HepG2 (cell line): ENCODE data around the gene GALNT10. TPM values are rescaled to one million over a fixed set of nuclear protein-coding genes. Genes with fewer than 3 reads are reported as not detected.
A peak's percentile ranks its signal among the peaks of the same experiment; 100 is the strongest.

Source experiments
- ARID5B ChIP-seq: IDR thresholded peaks from 2 replicates; pipeline ENCODE4 v1.4.0; 2020; ENCODE audit warnings: mild to moderate bottlenecking, missing genetic modification reagents
- ETS1 ChIP-seq: sonication (generic); formaldehyde crosslinking; IDR thresholded peaks from 2 replicates; pipeline ENCODE4 v1.4.0; 2020; ENCODE audit warnings: missing genetic modification reagents
- FOXA3 ChIP-seq: IDR thresholded peaks from 2 replicates; pipeline ENCODE4 v1.6.1; 2016; ENCODE audit warnings: missing genetic modification reagents, missing compliant biosample characterization
- FOXP1 ChIP-seq, 2 experiments: fragments of 450-650 bp in 1 of 2; IDR thresholded peaks; 2 replicates each; pipeline ENCODE4 v1.6.1; 2017 to 2018; ENCODE audit warnings: antibody characterized with exemption in 1 of 2
- GATAD2A ChIP-seq: IDR thresholded peaks from 2 replicates; pipeline ENCODE4 v1.6.1; 2016
- LCORL ChIP-seq, 2 experiments: fragments of 450-650 bp in 1 of 2; sonication (generic) in 1 of 2; formaldehyde crosslinking in 1 of 2; IDR thresholded peaks; 2 replicates each; pipeline versions ENCODE4 v1.5.0 to v1.6.1; 2017 to 2020; ENCODE audit warnings: antibody characterized with exemption in 1 of 2, missing genetic modification reagents in 1 of 2
- NFE2L1 ChIP-seq: sonication (generic); formaldehyde crosslinking; IDR thresholded peaks from 2 replicates; pipeline ENCODE4 v1.4.0; 2020; ENCODE audit warnings: missing genetic modification reagents, mild to moderate bottlenecking, borderline replicate concordance
- NFYC ChIP-seq: IDR thresholded peaks from 2 replicates; pipeline ENCODE4 v1.6.1; 2016; ENCODE audit warnings: missing genetic modification reagents, missing compliant biosample characterization
- SALL1 ChIP-seq: sonication (generic); formaldehyde crosslinking; IDR thresholded peaks from 2 replicates; pipeline ENCODE4 v1.8.0; 2022; ENCODE audit warnings: mild to moderate bottlenecking, missing genetic modification reagents
- ZBTB1 ChIP-seq: sonication (generic); formaldehyde crosslinking; IDR thresholded peaks from 2 replicates; pipeline ENCODE4 v1.4.0; 2020; ENCODE audit warnings: missing genetic modification reagents, borderline replicate concordance
- ZNF17 ChIP-seq: sonication (generic); formaldehyde crosslinking; IDR thresholded peaks from 2 replicates; pipeline ENCODE4 v1.5.0; 2020; ENCODE audit warnings: mild to moderate bottlenecking, missing genetic modification reagents
- ZNF275 ChIP-seq: sonication (generic); formaldehyde crosslinking; IDR thresholded peaks from 2 replicates; pipeline ENCODE4 v1.8.0; 2022; ENCODE audit warnings: missing genetic modification reagents, mild to moderate bottlenecking, inconsistent platforms, borderline replicate concordance
- ZNF558 ChIP-seq: sonication (generic); formaldehyde crosslinking; IDR thresholded peaks from 2 replicates; pipeline ENCODE4 v1.9.0; 2022; ENCODE audit warnings: mild to moderate bottlenecking, missing genetic modification reagents, borderline replicate concordance
- ZNF7 ChIP-seq: IDR thresholded peaks from 2 replicates; pipeline ENCODE4 v1.6.1; 2016; ENCODE audit warnings: missing biosample characterization, missing genetic modification reagents
- ZXDC ChIP-seq: sonication (generic); formaldehyde crosslinking; IDR thresholded peaks from 2 replicates; pipeline ENCODE4 v1.5.0; 2020; ENCODE audit warnings: mild to moderate bottlenecking, missing genetic modification reagents
- polyA plus RNA-seq, 8 experiments: library from polyadenylated mRNA; depleted of rRNA in 3 of 8; stranded (reverse) in 7 of 8; unstranded in 1 of 8; fragments of >200 nt; fragmentation: Illumina TruSeq in 4 of 8; extraction: Trizol in 4 of 8; gene quantifications; 2 replicates each; pipeline versions ENCODE4 v1.2.1 to v1.2.3, GENCODE V29; 2011 to 2016; ENCODE audit warnings: low read depth in 4 of 8, missing spikeins in 1 of 8, mixed read lengths in 1 of 8; ENCODE audit not compliant: insufficient read depth in 1 of 8
- total RNA-seq, 5 experiments: library from RNA; depleted of rRNA; stranded (reverse); fragments of >200 nt; fragmentation: Illumina TruSeq; extraction: Trizol; gene quantifications; 2 replicates each; pipeline ENCODE4 v1.2.3, GENCODE V29; 2016; ENCODE audit warnings: low read depth in 1 of 5

GALNT10 gene
- total and polyA plus RNA-seq, 2 of the 13 experiments (the other 11 are each of a cell fraction or from before 2014, with no cell fraction given): 8.1 to 11.2 TPM

GRCh38 chr5:154386952-154387629, 196.6 kb downstream of the GALNT10 start (continued):
- no peak for TF ChIP-seq ZXDC (CRISPR knock-in tag)
- TF ChIP-seq ARID5B (CRISPR knock-in tag): peak; percentile 42; the same call in 1 of the 2 replicates
- TF ChIP-seq FOXA3 (CRISPR knock-in tag): peak; percentile 22; the same call in 1 of the 2 replicates
- 0 out of 2 replicates have a peak, but pooled peaks have one; percentile 13 for TF ChIP-seq SALL1
- no peak for TF ChIP-seq ZBTB1 (CRISPR knock-in tag)
- no peak for TF ChIP-seq NFYC (CRISPR knock-in tag)
- no peak for TF ChIP-seq LCORL (IDR thresholded peaks at IDR 0.05)
- TF ChIP-seq LCORL (CRISPR knock-in tag; IDR thresholded peaks at IDR 0.05): peak; percentile 14; the same call in 1 of the 2 replicates
- no peak for TF ChIP-seq ZNF7 (CRISPR knock-in tag)
- peak; percentile 25; the same call in 1 of the 2 replicates for TF ChIP-seq GATAD2A (CRISPR knock-in tag)
- TF ChIP-seq FOXP1 (IDR thresholded peaks at IDR 0.05): no peak
- TF ChIP-seq FOXP1 (CRISPR knock-in tag; IDR thresholded peaks at IDR 0.05): peak; percentile 15; the same call in 1 of the 2 replicates
- TF ChIP-seq NFE2L1 (CRISPR knock-in tag): no peak
- TF ChIP-seq ZNF17 (CRISPR knock-in tag): no peak
- no peak for TF ChIP-seq ZNF558 (CRISPR knock-in tag)
- TF ChIP-seq ETS1 (CRISPR knock-in tag): no peak
- no peak for TF ChIP-seq ZNF275
